HG03064 (cell line): Measurements from ENCODE around the gene CSNK2A1.
"Not testable (repeated sequence)": the region's sequence is repeated elsewhere in the genome, so short reads cannot be mapped to it uniquely, and the experiment has no call there.

Source experiments
- ATAC-seq: cut with Tn5 transposase; IDR thresholded peaks from one replicate; pipeline ENCODE4 v1.9.1; 2021; ENCODE audit warnings: low read depth; ENCODE audit not compliant: unreplicated experiment

CSNK2A1 gene

DNA sequence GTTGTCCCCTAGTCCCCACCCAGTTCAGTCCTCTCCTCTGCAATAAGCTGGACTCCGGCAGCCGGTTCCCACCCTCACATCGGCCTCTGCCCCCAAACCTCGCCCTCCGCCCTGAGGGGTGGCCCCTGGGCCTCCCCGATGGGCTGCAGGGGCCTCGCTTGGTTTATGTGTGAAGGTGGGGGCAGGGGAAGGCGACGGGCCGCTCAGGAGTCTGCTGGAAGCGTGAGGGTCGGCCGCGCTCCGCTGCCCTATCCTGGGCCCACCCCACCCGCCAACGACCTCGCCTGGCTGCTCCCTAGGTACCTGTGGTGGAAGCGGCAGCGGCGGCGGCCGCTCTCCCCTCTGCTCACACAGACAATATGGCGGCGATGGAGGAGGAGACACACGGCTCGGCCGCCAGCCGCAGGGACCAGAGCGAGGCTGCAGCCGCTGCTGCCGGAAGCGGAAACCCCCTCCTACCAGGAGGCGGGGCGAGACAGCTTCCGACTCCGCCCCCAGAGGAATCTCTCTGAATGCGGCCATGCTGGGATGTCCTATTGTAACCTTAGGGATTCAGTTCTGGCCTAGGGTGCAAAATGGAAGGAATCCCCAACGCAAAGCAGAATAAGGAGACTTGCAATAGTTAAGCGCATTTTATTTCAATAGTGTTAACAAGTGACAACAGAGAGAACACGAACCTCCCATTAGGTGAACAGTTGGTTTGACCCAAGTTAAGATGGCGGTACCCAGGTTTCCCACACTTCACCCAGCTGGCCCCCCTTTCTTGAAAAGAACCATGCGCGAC, at the start of gene CSNK2A1:
Gene CSNK2A1, minus strand, starts transcription at position 422 of the 784 bp plus-strand sequence. CDS start 35,239 bp downstream, outside the sequence.
- peak; percentile 92 for ATAC-seq

DNA sequence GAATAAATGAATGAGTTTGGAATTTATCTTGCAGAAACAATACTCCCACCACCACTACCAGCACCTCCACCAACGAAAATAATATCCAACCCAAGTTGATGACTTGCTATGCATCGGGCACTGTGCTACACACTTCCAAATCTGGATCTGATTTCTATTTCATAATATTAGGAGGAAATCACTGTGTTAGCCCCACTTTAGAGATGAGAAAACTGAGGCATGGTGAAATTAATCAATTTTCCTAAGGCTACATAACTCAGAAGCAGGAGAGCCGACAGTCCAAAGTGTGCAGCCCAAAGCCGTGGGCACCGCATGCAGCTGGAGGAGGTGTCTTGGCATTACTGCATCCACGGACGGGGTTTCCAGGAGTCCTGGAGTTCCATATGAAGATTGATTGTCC, 48.9 kb upstream of the CSNK2A1 start:
- ATAC-seq, result no peak

DNA sequence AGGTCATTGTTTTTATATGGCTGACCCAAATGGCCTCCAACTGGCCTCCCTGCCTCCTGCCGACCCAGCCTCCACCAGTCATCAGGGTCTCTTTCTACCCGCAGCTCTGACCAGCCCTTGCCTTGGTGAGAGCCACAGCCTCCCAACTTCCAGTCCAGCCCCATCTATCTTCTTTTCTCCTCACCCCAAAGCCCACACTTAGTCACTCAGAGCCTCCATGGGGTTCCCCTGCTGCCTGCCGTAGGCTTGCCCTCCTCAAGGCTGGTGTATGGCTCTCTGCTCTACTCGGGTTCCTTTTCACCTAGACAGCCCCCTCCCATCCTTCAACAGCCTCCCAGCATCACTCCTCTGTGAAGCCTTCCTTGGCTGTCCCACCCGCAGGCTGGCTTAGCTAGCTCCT, 48.4 kb upstream of the CSNK2A1 start:
- ATAC-seq, result no peak

DNA sequence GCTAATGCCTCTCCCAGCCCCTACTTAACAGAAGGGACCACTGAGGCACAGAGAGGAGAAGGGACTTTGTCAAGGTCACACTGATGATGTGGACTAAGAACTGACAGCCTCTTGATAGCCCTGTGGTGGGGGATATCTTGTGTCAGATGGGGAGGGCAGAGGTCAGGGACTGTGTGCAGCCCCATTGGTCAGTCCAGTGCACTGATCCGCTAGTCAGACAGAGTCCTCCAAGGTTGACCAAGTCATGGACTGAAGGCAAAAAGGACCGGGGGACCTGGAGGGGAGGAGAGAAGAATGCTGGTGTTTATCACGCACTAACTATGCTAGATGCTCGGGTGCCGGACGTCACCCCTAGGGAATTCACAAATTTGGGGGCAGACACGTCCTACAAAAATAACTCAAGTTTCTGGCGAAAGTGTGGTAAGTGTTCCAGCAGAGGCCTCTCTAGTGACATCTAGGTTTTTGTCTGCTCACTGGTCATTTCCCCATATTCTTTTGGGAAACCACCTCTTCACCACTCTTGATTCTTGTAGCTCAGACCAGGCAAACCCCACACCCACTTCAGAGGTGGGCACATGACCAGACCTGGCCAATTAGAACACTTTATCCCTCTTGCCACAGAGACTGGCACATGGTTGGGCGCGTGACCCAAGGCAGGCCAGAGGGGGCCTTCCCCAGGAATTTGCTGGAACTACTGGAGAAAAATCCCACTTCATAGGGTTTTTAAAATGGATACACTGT, 45.5 kb upstream of the CSNK2A1 start:
- ATAC-seq, result no peak

DNA sequence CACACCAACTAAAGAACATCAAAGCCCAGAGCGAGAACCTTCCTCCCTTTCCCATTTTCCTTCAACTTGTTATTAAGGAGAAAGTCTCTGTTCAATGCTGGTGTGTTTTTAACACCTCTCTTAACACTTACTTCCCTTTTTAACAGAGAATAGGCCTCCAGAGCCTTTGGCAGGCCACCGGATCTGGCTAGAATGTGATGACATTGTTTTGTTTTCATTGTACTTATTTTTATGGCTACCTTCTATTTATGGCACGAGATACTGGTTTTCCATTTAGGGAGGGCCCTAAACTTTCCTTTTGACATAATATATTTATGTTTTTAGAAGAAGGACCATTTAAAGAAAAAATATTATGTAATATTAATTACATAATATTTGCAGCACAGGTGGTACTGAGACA, 44.9 kb upstream of the CSNK2A1 start:
- no peak for ATAC-seq

DNA sequence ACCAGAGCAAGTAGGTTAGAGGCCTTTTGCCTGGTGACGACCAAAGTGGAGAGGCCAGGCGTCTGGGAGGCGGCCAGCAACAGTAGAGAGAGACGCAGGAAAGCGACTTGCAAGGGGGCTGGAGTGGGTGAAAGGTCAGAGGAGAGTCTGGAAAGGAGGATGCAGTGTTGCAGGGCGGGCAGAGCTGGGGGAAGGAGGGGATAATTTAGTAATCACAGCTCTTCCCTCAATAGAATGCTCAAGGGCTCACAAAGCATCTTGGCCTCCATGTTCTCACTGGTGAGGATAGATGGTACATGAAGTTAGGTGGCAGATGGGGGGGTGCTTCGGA, 41.3 kb upstream of the CSNK2A1 start:
- no peak for ATAC-seq

DNA sequence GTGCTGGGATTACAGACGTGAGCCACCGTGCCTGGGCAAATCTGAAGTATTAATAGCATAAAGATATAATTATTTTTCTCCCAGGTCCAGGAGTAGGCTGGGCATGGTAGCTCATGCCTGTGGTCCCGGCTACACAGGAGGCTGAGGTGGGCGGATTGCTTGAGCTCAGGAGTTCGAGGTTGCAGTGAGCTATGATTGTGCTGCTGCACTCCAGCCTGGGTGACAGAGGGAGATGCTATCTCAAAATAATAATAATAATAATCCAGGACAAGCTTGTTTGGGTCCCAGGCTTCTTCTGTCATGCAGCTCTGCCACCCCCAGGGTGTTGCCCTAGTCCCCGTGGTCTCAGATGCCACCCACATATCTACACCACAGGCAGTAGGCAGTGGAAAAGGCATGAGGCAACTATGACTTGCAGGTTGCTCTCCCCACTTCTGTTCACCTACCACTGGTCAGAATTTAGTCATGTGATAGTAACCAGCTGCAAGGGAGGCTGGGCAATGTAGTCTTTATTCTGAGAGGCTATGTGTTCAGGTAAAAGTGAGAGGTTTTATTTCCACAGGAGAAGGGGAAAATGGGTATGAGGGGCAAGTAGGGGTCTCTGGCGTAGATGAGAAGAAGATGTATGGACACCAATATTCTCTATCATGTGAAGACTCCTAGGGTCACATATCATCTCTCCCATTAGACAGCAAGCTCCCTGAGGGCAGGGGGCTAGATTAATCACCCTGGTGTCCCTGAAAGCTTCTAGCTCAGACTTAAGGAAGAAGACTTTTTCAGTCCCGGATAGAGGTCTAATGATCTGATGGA, 40.8 kb upstream of the CSNK2A1 start:
- ATAC-seq, result no peak

DNA sequence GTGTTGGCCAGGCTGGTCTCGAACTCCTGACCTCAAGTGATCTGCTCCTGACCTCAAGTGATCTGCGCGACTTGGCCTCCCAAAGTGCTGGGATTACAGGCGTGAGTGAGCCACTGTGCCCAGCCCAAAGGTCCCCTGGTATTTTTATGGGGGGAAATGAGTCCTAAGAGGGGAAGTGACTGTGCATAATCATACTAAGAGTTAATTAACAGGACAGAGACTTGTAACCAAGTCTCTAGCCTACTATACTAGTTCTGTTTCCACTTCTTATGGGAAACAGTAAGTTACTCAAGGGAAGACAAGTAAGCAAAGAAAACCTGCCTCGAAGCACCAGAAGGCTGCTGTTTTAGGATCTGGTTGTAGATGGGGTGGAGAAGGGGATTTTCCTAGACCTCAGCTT, 38.6 kb upstream of the CSNK2A1 start:
- ATAC-seq, result no peak

DNA sequence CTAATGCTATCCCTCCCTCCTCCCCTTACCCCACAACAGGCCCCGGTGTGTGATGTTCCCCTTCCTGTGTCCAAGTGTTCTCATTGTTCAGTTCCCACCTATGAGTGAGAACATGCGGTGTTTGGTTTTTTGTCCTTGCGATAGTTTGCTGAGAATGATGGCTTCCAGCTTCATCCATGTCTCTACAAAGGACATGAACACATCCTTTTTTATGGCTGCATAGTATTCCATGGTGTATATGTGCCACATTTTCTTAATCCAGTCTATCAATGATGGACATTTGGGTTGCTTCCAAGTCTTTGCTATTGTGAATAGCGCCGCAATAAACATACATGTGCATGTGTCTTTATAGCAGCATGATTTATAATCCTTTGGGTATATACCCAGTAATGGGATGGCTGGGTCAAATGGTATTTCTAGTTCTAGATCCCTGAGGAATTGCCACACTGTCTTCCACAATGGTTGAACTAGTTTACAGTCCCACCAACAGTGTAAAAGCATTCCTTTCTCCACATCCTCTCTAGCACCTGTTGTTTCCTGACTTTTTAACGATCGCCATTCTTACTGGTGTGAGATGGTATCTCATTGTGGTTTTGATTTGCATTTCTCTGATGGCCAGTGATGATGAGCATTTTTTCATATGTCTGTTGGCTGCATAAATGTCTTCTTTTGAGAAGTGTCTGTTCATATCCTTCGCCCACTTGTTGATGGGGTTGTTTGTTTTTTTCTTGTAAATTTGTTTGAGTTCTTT, 35.5 kb upstream of the CSNK2A1 start:
- ATAC-seq, result not testable (repeated sequence)

DNA sequence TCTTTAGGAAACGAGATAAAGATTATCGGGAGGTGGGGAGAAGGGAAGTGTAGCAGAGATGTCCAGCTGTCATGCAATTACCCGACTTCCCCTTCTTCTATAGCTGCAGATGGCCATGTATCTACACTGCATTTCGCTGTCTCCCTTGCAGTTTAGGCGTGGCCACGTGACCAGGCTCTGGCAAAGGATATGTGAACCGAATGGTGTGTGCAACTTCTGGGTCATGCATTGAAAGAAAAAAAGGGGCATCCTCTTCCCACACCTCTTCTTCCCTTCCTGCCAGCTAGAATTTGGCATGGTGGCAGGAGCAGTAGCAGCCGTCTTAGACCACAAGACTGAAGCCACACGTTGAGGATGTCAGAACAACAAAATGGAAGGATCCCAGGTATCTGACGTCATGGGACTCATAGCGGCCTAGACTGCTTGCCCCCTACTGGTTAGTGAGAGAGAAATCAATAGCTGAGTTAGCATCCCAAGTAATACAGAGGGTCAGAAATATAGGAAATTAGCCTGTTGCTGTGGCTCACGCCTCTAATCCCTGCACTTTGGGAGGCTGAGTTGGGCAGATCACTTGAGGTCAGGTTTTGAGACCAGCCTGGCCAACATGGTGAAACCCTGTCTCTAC, 33.7 kb upstream of the CSNK2A1 start:
- ATAC-seq, result no peak

DNA sequence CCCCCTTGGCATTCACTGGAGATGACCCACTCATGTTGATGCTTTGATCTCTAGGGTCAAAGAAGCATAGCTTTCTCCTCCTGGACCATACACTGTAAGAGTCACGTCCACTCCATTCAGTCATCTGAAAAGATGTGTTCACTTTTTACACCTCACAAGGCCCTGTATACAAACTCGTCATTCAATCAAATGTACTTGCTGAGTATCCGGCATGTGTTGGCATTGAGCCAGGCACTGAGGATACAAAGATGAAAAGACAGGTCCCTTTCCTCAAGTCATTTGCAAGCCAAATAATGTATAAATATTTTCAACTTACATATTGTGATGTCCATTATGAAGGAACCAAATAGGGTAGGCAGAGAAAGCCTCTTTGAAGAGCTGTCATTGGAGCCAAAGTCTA, 32.6 kb upstream of the CSNK2A1 start:
- no peak for ATAC-seq

DNA sequence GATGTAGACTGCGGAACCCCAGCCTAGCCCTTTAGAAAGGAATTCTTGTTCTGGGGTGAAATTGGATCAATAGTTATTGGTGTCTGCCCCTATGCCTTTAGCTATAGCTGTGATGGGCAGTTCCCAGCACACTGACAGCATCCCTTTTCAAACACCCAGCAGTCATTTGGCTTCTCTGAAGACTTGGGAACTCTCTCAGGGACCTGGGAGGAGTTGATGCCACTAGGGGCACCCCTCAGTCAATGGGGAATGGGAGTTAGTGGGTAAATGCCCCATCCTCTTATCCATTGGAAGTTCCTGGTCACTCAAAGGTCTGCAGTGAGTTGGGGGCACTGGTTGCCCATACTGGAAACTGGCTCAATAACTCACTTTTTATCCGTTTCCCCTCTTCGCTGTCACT, 31.6 kb upstream of the CSNK2A1 start:
- ATAC-seq, result no peak

DNA sequence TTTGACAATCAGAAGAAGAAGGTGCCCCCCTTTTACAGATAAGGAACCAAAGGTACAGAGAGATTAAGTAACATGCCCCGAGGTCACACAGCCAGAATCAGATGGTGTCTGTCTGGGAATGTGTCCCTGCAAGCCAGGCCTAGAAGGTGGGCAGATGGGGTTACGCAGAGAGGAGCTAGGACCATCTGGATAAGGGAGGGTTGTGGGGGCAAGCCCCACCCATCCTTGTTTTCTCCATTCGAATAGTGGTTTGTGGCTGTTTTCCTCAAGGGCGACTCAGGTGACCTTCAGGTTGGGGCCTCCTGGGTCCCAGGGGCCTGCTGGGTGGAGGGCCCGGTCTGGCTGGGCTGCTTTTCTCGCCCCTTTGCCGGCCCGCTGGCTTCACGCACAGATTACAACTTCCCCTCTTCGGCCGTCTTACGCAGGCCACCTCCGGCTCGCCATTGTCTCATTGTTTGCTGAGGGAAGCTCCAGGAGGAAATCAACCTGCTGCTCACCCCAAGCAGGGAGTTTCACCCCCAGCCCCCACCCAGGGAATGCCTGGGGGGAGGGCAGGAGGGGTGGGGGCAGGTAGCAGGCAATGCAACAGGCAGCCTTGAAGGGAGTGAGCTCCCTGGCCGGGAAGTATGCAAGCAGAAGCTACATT, 30.8 kb upstream of the CSNK2A1 start:
- ATAC-seq, result no peak

DNA sequence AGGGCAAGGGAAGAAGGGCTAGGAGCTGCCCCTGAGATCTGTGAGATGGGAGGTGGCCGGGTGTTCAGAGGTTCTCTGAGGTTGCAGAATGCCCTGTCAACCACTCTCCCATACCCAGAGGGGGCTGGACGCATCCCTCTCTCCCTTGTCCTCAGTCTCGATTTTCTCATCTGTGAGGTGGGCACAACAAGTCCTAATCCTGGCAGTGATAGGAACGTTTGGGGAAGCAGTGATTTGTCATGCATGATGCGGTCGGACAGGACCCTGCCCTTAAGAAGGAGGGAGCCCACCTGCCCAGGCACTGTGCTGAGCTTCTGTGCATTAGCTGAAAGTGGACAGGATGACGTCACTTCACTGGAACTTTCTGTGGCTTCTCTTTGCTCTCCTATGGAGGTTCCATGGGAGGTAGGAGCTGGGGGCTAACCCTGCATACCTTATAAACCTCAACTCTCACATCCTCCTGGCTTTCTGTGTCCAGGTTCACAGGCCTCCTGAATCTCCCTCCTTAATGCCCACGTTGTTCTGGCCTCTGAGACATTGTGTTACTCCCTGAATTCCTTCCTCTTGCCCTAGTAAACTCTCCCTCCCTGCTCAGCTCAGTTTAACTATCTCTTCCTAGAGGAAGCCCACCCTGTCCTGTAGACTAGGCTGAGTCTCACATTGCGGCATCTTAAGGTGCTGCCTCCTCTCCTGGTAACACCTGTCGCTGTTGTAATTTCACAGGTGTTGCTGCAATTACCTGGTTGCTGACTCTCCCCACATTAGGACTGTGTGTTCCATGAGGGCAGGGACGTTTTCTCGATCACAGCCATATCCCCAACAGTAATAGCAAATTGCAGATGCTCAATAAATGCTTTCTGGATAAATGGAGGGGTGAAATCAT, 30.1 kb upstream of the CSNK2A1 start:
- ATAC-seq, result no peak

DNA sequence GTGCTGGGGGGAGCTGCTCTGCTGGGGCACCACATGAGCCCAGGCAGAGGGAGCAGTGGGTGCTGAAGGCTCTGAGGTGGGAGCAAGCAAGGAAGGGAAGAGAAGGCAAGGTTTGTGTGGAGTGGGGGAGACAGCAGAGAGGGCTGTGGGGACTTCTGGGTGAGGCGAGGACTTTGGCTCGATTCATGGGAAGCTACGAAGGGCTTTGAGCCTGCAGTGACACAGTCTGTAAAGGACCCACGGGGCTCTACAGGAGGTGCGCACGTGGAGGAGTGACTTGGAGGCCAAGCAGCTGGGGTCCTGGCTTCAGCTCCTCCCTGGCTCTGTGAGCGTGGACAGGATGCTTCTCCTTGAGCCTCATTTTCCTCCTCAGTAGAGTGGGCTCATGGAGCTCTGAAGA, 29.1 kb upstream of the CSNK2A1 start:
- no peak for ATAC-seq

DNA sequence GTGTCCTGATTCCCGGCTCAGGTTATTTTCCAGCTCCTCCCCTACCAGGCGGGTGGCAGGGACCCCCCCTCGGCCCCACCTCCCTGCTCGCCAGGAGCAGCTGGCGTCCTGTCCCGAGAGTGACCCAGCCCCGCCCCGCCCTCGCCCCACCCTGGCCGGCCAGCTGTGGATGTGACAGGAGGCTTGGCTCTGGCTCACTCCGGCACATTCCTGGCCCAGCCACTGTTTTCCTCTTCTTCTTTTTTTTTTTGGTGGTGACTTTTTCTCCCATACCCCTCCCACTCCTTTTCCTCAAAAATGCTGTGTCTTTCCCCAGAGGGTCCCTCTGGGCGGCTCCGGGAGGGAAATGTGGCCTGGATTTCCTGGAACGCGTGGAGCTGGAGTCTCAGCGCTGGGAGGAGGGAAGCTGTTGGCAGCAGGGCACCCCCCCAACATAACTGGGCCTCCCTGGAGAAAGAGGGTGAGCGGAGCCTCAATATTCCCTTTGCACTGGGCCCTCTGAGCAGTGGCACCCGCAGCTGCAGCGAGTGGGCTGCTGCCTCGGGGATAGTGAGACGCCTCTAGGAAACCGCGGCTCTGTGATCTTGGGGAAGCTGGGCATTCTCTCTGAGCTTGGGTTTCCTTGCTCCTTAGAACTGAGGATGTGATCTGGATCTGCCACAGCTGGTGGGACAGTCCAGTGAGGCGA, 28.3 kb upstream of the CSNK2A1 start:
- ATAC-seq, result no peak

DNA sequence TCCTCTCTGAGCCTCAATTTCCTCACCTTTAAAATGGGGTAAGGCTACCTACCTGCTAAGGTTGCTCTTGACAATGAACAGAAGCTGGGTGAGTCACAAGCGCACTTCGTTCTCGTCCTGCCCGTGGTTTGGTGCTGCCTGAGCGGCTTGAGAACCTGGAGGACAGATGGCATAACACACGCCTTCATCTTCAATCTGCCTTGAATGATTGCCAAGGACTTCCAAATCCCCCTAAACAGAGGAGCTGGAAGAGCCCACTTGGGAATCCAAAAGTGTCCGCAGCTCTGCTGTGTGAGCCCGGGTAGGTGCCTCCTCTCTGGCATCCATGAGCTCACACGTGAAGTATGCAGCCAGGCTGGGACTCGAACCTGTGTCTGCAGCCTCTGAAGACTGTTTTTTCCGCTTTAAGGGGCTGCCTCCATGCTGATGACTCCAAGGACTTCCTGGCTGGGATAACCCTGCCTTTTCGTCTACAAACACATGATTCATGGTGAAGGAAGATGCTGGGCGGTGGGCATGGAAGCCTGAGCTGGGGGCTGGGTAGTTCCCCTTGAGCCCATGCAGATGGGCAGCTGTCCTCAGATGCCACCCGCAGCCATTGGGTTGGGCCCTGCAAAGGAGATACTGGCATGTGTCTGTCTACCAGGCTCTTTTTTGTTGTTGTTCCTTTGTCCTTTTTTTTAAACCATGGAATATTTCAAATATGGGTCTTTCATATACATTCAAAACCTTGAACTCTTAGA, 25.3 kb upstream of the CSNK2A1 start:
- ATAC-seq, result no peak
